Activated CD4-positive, alpha-beta memory T cell treated with anti-CD3 and anti-CD28 coated beads, Interleukin-2, amount 10 ng/mL, durations not matched to agents 7 days and 5 days (primary cell): ENCODE measurements around the gene CYB5A. TPM values are rescaled to one million over a fixed set of nuclear protein-coding genes. Genes with fewer than 3 reads are reported as not detected.
"Not testable (repeated sequence)": the region's sequence is repeated elsewhere in the genome, so short reads cannot be mapped to it uniquely, and the experiment has no call there.

ENCODE experiments used
- CTCF ChIA-PET: fragments of 350-600 bp; sonication (Branson Sonifier 250); formaldehyde crosslinking; loops from one replicate; lab custom pipeline; 2021; ENCODE audit warnings: antibody characterized with exemption, inconsistent platforms; lab: Charles Lee
- POLR2A ChIA-PET: fragments of 350-600 bp; sonication (Branson Sonifier 250); formaldehyde crosslinking; loops from one replicate; lab custom pipeline; 2021; ENCODE audit warnings: antibody characterized with exemption; lab: Charles Lee
- DNase-seq: peaks from one replicate; pipeline ENCODE4 v3.0.0-alpha.2; 2020
- H3K27ac Mint-ChIP-seq: one replicate; pipeline ENCODE4 v1.8.0; 2021; ENCODE audit warnings: mild to moderate bottlenecking, mixed read lengths
- H3K27me3 Mint-ChIP-seq: one replicate; pipeline ENCODE4 v1.8.0; 2021; ENCODE audit warnings: mixed read lengths
- H3K36me3 Mint-ChIP-seq: one replicate; pipeline ENCODE4 v1.8.0; 2021; ENCODE audit warnings: low read depth, mixed read lengths
- H3K4me1 Mint-ChIP-seq: one replicate; pipeline ENCODE4 v1.8.0; 2021; ENCODE audit warnings: mixed read lengths
- H3K4me3 Mint-ChIP-seq: one replicate; pipeline ENCODE4 v1.8.0; 2021; ENCODE audit warnings: mild to moderate bottlenecking, mixed read lengths
- H3K9me3 Mint-ChIP-seq: one replicate; pipeline ENCODE4 v1.8.0; 2021; ENCODE audit warnings: mixed read lengths
- total RNA-seq, 2 experiments: library from RNA; stranded (reverse); gene quantifications; one replicate each; pipeline ENCODE4 v1.2.3, GENCODE V29; 2021

Gene CYB5A, protein sequence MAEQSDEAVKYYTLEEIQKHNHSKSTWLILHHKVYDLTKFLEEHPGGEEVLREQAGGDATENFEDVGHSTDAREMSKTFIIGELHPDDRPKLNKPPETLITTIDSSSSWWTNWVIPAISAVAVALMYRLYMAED
- 10 to 100 TPM; 20.4 to 21.9 TPM for total RNA-seq

DNA sequence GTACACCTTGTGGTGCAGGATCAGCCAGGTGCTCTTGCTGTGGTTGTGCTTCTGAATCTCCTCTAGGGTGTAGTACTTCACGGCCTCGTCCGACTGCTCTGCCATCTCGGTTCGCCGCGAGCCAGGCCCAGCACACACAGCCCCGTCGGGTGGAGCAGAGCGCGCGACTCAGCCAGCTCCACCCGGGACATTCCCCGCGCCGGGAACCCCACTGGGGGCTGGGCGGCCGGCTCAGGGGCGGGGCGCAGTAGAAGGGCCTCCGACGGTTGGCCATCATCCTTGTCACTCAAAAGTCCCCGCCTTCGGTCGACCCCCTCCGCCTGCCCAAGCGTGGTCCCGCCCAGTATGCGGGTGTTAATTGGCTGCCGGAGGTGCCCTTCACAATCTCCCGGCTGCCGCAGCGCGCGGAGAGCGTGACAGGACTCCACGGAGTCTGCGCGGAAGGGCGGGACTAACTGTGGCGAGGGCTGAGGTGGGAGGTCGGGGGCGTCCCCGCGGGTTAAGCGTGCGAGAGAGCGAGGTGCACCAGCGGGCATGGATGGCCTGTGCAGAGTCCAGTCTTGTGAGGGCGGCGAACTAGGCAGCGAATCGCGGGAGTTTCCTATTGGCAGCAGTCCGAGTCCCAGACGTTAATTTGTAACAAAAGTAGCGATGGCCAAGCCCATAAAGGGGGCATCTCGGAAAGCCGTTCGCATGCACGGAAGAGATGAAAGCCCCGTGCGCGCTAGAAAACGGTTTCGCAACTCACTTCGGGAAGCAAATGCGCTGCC is at the start of gene CYB5A:
TSS of gene CYB5A (minus strand) at position 193 of the 770 bp plus-strand sequence. CDS start at position 105, 88 bp downstream.
- H3K27me3 Mint-ChIP-seq, result no peaks in the 10 kb centered on the region
- peaks cover 3% of the 10 kb centered on the region for H3K36me3 Mint-ChIP-seq
- peak; percentile 97 for DNase-seq
- H3K9me3 Mint-ChIP-seq, result no peaks in the 10 kb centered on the region
- CTCF ChIA-PET, result no interaction called here
- H3K4me3 Mint-ChIP-seq, result peak within 1 kb of the TSS; percentile 43
- POLR2A ChIA-PET, result no interaction called here
- peak within 1 kb of the TSS; percentile 55 for H3K27ac Mint-ChIP-seq
- H3K4me1 Mint-ChIP-seq, result peaks cover 18% of the 10 kb centered on the region

DNA sequence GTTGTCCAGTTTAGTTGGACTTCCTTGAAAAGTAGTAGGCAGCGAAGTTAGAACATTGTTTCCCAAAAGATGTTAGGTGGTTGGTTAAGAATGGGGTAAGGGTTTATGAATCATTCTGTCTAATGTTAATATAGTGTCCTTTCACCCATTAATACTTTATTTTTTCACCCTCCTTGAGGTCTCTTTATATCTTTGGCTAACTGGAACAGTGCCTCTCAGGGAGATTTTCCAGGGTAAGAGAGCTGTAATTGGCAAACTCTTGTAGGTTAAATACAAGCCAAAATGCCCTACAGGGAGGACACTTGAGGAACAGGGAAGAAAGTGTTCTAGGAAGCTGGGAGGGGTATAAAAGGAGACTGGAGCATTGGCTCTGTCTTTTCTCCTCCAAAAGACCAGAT is 46.1 kb upstream of the CYB5A start:
- Mint-ChIP-seq H3K27ac (no peak overlapping the region), H3K4me1 (no peaks in the 10 kb centered on the region), H3K4me3 (no peak overlapping the region), H3K36me3 (no peaks in the 10 kb centered on the region), H3K9me3 (no peaks in the 10 kb centered on the region), H3K27me3 (peaks cover 22% of the 10 kb centered on the region)
- ChIA-PET CTCF (interaction anchor here (1.0 kb wide), 1 partner anchor 28 kb away, joined by 3 read pairs; no protein-coding TSS in a partner anchor), POLR2A (no interaction called here)
- no peak for DNase-seq

DNA sequence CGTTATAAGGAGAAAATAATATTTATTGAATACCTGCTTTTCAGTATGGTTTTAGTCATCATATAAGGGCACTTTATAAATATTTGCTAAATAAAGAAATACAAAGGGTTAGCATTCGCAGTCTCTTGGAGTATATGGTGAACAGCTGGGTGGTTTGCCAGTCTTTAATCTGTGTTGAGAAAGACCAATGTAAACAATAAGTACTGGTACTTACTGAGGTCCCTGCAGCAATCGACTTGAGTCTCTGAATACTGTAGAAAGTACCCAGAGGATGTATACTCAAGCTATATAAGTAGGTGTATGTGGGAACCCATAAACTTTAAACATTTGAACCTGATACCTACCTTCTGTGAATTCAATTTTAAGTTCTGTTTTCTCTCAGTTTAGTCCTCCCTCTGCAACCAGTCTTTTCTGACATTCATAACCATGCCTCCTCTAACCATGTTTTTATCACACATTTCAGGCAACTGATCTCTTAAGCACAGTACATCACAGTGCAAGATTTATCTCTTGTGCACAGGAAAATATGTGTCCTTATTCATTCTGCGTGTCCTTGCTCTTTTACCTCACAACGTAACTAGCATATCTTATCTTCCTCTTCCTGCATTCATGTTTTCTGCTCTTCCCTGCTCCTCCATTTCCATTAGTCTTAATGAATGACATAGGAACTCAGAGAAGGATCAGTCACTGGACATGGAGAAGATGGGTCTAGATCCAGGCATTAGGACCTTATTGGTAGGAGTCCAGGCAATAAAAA is 45.6 kb upstream of the CYB5A start:
- DNase-seq, result no peak
- ChIA-PET CTCF (interaction anchor here (0.7 kb wide), 1 partner anchor 215 kb away, joined by 4 read pairs; no protein-coding TSS in a partner anchor), POLR2A (no interaction called here)
- H3K9me3 Mint-ChIP-seq, result peaks cover 2% of the 10 kb centered on the region
- H3K27ac Mint-ChIP-seq, result no peak overlapping the region
- no peak overlapping the region for H3K4me3 Mint-ChIP-seq
- H3K4me1 Mint-ChIP-seq, result no peaks in the 10 kb centered on the region
- no peaks in the 10 kb centered on the region for H3K36me3 Mint-ChIP-seq
- peaks cover 21% of the 10 kb centered on the region for H3K27me3 Mint-ChIP-seq

DNA sequence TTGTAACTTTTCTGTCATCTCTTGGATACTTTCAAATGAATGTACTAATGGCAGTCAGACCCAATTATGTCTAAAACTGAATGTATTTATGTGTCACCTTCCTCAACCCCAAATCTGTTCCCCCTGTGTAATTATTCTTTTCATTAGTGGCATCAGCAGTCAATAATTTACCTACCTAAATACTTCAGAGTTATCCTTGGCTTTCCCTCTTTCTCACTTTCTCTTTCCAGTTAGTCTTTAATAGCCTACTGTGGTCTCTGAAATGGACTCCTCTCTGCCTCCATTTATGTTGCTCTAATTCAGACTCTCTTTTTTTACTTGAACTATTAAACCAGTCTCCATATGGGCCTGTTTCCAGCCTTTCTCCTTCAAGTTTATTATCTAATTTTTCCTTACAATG is 44.9 kb upstream of the CYB5A start:
- Mint-ChIP-seq H3K4me3 (no peak overlapping the region), H3K27ac (no peak overlapping the region), H3K36me3 (no peaks in the 10 kb centered on the region), H3K4me1 (no peaks in the 10 kb centered on the region), H3K9me3 (peaks cover 2% of the 10 kb centered on the region), H3K27me3 (peaks cover 19% of the 10 kb centered on the region)
- POLR2A ChIA-PET, result no interaction called here
- CTCF ChIA-PET, result interaction anchor here (0.7 kb wide), 1 partner anchor 215 kb away, joined by 4 read pairs; no protein-coding TSS in a partner anchor
- no peak for DNase-seq

DNA sequence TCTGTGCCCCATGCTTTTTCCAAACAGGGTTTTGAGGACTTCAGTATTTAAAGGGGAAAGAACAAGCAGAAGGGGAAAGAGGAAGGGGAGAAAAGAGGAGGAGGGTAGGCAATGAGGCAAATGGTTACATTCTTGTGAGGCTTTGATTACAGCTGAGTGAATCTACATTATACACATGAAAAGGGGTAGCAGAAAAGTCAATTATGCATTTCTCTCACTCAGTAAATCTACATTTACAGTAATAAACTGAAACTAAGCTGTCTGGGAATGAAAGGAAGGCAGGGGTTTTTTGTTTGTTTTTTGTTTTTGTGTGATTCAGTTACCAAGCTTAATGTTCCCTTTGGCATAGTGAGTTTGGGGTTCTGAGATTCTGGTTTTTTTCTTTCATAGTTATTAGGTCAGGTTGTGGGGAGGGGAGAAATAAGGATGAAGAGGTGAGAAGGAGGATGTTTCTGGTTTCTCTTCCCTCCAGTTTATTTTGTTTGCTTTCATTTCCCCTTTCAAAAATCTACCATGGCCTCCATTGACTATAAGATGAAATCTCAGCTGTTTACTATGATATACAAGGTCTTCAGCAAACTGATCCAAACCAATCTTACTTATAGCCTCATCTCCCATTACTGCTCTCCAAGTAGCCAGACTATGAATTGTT is 42.6 kb upstream of the CYB5A start:
- ChIA-PET CTCF (no interaction called here), POLR2A (no interaction called here)
- Mint-ChIP-seq H3K27ac (no peak overlapping the region), H3K4me3 (no peak overlapping the region), H3K9me3 (peaks cover 2% of the 10 kb centered on the region), H3K27me3 (peaks cover 18% of the 10 kb centered on the region), H3K4me1 (no peaks in the 10 kb centered on the region), H3K36me3 (no peaks in the 10 kb centered on the region)
- no peak for DNase-seq

DNA sequence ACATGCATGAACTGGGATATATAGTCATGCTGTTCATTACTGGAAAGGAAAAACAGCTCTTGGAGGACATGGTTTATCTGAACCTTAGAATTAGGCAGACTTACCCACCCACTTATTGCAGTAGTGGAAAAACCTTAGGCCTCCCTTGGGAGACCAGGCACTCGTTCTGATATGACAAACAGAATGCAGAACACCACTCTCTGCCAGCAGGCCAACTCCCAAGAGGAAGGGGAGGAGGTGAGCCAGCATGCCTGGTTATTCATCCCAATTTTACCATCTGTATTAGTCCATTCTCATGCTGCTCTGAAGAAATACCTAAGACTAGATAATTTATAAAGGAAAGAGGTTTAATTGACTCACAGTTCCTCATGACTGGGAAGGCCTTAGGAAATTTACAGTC is 41.3 kb upstream of the CYB5A start:
- Mint-ChIP-seq H3K27me3 (peaks cover 13% of the 10 kb centered on the region), H3K36me3 (no peaks in the 10 kb centered on the region), H3K9me3 (peaks cover 2% of the 10 kb centered on the region), H3K27ac (no peak overlapping the region), H3K4me3 (no peak overlapping the region), H3K4me1 (no peaks in the 10 kb centered on the region)
- CTCF ChIA-PET, result no interaction called here
- DNase-seq, result no peak
- POLR2A ChIA-PET, result no interaction called here

DNA sequence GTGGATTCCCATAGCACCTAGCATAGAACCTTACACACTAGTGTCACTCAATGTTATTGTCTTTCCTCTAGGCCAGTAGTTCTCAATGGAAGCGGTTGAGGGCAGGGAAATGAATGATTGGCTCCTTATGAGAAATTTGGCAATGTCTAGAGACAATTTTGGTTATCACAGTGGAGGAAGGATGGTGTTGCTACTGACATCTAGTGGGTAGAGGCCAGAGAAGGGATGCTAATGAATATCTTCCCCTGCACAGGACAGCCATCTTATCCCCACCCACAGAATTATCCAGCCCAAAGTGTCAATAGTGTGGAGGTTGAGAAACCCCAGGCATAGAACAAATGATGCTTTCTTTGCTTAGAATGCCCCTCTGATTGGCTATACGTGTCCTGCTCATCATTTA is 39.6 kb upstream of the CYB5A start:
- H3K27me3 Mint-ChIP-seq, result peaks cover 11% of the 10 kb centered on the region

DNA sequence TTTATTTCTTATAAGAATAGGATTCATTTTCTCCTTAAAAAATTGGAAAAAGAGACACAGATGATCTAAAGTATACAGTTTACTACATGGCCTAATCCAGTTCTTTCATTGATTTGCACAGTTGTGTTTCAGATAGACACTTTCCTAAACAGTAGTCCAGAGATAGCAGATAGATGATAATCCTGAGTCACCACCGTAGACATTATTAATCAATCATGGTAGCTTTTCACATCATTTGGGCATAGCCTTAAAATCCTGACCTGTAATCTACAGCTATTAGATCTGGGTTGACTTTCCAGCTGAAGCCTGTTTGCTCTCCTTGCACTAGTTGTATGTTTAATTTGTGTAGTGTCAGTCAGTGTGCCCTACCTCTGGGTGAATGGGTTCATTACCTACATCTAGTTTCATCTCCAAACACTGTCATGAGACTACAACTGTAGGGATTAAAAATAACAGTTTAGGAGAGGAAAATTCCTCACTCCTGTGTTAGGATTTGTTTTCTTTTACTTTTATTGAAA is 38.0 kb upstream of the CYB5A start:
- POLR2A ChIA-PET, result no interaction called here
- H3K27ac Mint-ChIP-seq, result no peak overlapping the region
- H3K27me3 Mint-ChIP-seq, result peaks cover 14% of the 10 kb centered on the region
- H3K36me3 Mint-ChIP-seq, result no peaks in the 10 kb centered on the region
- no peaks in the 10 kb centered on the region for H3K4me1 Mint-ChIP-seq
- H3K4me3 Mint-ChIP-seq, result no peak overlapping the region
- DNase-seq, result no peak
- peaks cover 2% of the 10 kb centered on the region for H3K9me3 Mint-ChIP-seq
- CTCF ChIA-PET, result interaction anchor here (1.2 kb wide), 1 partner anchor 12 kb away, joined by 3 read pairs; no protein-coding TSS in a partner anchor

More for the DNA sequence above, 39.6 kb upstream of the CYB5A start:
- CTCF ChIA-PET, result no interaction called here
- Mint-ChIP-seq H3K4me1 (no peaks in the 10 kb centered on the region), H3K4me3 (no peak overlapping the region), H3K9me3 (peaks cover 2% of the 10 kb centered on the region), H3K27ac (no peak overlapping the region), H3K36me3 (no peaks in the 10 kb centered on the region)
- POLR2A ChIA-PET, result no interaction called here
- DNase-seq, result no peak

DNA sequence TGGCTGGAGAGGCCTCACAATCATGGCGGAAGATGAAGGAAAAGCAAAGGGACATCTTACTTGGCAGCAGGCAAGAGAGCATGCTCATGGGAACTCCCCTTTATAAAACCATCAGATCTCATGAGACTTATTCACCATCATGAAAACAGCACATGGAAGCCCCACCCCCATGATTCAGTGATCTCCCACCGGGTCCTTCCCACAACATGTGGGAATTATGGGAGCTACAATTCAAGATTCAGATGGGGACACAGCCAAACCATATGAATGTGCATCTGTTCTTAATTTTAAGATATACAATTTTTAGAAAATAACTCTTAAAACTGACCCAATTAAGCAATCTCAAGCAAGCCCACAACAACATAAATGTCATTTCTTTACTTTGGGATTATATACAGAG is 36.4 kb upstream of the CYB5A start:
- DNase-seq, result no peak
- POLR2A ChIA-PET, result no interaction called here
- no peaks in the 10 kb centered on the region for H3K36me3 Mint-ChIP-seq
- peaks cover 2% of the 10 kb centered on the region for H3K9me3 Mint-ChIP-seq
- peaks cover 13% of the 10 kb centered on the region for H3K27me3 Mint-ChIP-seq
- no peak overlapping the region for H3K27ac Mint-ChIP-seq
- H3K4me1 Mint-ChIP-seq, result no peaks in the 10 kb centered on the region
- CTCF ChIA-PET, result no interaction called here
- H3K4me3 Mint-ChIP-seq, result no peak overlapping the region

DNA sequence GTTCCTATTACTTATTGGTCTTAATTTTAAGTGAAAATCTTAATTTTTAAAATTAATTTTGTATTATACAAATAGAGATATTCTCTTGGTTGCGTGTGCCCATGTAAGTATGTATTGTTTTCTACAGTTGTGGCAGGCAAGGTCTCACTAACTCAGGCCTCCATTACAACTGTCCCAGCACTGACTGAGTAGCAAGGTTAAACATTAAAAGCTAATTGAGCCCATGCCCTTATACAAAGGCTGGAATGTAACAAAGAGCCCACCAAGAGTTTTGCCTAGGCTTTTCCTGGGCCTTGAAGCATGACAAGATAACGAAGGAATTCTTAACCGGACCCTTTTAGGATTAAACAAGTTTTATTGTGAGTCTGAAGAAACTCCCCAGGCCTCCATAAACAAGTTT is 35.0 kb upstream of the CYB5A start:
- H3K27ac Mint-ChIP-seq, H3K4me1 Mint-ChIP-seq, DNase-seq, H3K9me3 Mint-ChIP-seq, CTCF ChIA-PET, POLR2A ChIA-PET, H3K4me3 Mint-ChIP-seq, H3K36me3 Mint-ChIP-seq: not testable (repeated sequence)
- H3K27me3 Mint-ChIP-seq, result peaks cover 13% of the 10 kb centered on the region

DNA sequence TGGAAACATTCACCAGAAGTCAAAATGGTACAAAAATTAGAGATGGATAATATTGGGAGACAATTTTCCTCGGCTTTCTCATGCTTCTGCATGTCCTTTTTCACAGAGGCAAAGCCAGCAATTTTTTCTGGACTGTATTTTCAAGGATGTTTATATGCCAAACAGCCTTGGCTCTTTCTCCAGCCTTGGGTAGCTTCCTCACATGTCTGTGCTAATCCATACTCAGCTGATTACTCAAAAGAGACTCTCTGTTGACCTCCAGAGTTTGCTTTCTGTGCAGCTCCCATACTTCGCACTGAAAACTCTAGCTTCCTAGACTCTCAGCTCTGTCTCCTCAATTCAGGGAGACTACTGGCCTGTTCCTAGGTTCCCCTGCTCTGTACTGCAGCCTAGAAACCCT is 34.5 kb upstream of the CYB5A start:
- CTCF ChIA-PET, result no interaction called here
- Mint-ChIP-seq H3K4me3 (no peak overlapping the region), H3K27me3 (peaks cover 13% of the 10 kb centered on the region), H3K9me3 (no peaks in the 10 kb centered on the region), H3K36me3 (no peaks in the 10 kb centered on the region), H3K4me1 (no peaks in the 10 kb centered on the region), H3K27ac (no peak overlapping the region)
- no peak for DNase-seq
- POLR2A ChIA-PET, result no interaction called here

DNA sequence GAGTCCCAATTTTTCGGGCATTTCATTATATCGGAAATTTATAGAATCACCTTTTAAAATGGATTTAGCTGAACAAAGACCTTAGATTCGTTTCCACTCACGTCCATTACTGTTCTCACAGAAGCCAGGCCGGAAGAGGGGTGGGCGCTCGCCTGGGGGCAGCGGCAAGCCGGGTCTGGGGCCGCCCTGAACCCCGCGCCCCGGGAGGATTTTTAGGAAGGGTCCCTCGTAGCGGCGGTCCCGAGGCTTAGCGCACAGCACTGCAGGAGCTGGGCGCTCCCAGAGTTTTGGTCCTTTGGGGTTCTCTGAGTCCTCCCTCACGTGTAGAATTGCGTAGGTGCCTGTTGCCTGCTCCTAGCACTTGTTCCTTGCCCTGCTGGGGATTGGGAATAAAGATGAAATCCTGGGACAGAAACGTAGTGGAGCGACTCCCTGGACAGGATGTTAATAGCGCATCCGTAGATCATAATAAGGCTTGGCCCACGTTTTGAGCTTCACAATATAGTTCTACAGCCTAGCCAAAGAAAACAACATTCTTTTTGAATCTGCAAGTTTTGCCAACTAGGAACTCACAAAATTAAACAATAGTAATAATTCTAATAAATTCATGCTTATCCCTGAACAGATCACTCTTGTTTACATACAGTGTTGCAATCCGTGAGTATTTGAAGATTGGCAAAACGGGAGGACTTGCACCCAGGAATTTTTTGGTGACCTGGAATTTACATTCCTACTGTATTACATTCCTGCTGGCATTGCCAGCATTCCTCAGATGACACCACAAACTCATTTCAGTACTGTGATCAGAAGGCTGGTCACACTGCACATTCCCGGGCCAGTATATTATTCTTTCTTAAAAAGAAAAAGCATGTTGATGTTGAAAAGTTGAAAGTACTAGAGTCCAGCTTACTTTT is 24.8 kb upstream of the CYB5A start:
- Mint-ChIP-seq H3K4me3 (no peak overlapping the region), H3K27me3 (peaks cover 8% of the 10 kb centered on the region), H3K27ac (no peak overlapping the region), H3K36me3 (no peaks in the 10 kb centered on the region), H3K9me3 (no peaks in the 10 kb centered on the region), H3K4me1 (no peaks in the 10 kb centered on the region)
- ChIA-PET CTCF (no interaction called here), POLR2A (no interaction called here)
- DNase-seq, result no peak
